Upper lobe of left lung (tissue), 4 donors: ENCODE measurements around the gene PPRC1.

Source experiments
- CTCF ChIP-seq, 6 experiments: fragments of 450-650 bp in 4 of 6; fragments of 200-600 bp in 2 of 6; sonication (generic) in 2 of 6; IDR thresholded peaks; one replicate each; pipeline ENCODE4 v1.5.1; 2016 to 2019; ENCODE audit warnings: antibody characterized with exemption in 6 of 6
- POLR2A ChIP-seq, 4 donors: fragments of 450-650 bp; IDR thresholded peaks; one replicate each; pipeline ENCODE4 v1.5.1; 2016 to 2017; ENCODE audit warnings: antibody characterized with exemption in 4 of 4, mild to moderate bottlenecking in 2 of 4
- POLR2AphosphoS5 ChIP-seq, 2 donors: sonication (generic); formaldehyde crosslinking; IDR thresholded peaks; one replicate each; pipeline ENCODE4 v1.5.1; 2017; ENCODE audit warnings: antibody characterized with exemption in 2 of 2

DNA sequence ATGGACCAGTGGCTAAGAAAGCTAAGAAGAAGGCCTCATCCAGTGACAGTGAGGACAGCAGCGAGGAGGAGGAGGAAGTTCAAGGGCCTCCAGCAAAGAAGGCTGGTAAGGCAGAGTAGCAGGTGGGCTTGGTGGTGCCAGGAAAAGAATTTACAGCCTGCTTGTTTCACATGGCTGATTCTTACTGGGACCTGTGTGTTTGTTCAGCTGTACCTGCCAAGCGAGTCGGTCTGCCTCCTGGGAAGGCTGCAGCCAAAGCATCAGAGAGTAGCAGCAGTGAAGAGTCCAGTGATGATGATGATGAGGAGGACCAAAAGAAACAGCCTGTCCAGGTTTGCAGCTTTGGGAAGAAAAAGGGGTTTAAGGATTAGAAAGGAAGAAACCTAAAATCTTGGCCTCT, 24.4 kb downstream of the PPRC1 start:
- no peak for TF ChIP-seq CTCF (IDR thresholded peaks at IDR 0.05)
- TF ChIP-seq POLR2AphosphoS5 (IDR thresholded peaks at IDR 0.05): no peak
- TF ChIP-seq POLR2A (IDR thresholded peaks at IDR 0.05): no peak
